ENCODE results near the gene SS18L1.

Gene SS18L1

GRCh38 chr20:62121776-62122653, 21.6 kb upstream of the SS18L1 start, which contains the start of gene LSM14B:
Gene LSM14B, plus strand, starts transcription at chr20:62122475. Its CDS starts 192 bp downstream, at chr20:62122667.
- peak within 1 kb of the TSS; percentile 97 for H3K9ac ChIP-seq (ENCODE audit: low read length)
- peak within 1 kb of the TSS; percentile 98 for H3K56ac ChIP-seq (ENCODE audit: low read length)
- H4K5ac ChIP-seq (ENCODE audit: low read length), result no peak within 1 kb of the TSS
- H3K27ac ChIP-seq (ENCODE audit: low read depth, low read length), result peak within 1 kb of the TSS; percentile 68
- no CpG with 5 or more reads among the region's 124 CpGs for WGBS (ENCODE audit: extremely low coverage, insufficient coverage, low lambda C conversion rate)
- peak; percentile 97 for DNase-seq
- no peak within 1 kb of the TSS for H2BK15ac ChIP-seq (replicated peaks; ENCODE audit: low read depth)
- H3K27me3 ChIP-seq (ENCODE audit: insufficient read depth, low read length, poor library complexity), result no peaks in the 10 kb centered on the region
- H3K4me1 ChIP-seq (ENCODE audit: control insufficient read depth, low read depth, low read length), result peaks cover 3% of the 10 kb centered on the region
- peak within 1 kb of the TSS; percentile 90 for H3K4ac ChIP-seq (ENCODE audit: low read depth, low read length)
- H3K4me2 ChIP-seq (ENCODE audit: low read length), result peak within 1 kb of the TSS; percentile 91
- H3K4me3 ChIP-seq (ENCODE audit: low read length), result peak within 1 kb of the TSS; percentile 89
- H3K79me2 ChIP-seq (ENCODE audit: control insufficient read depth, insufficient read depth, low read length), result peaks cover 22% of the 10 kb centered on the region
- H2BK5ac ChIP-seq (ENCODE audit: low read length), result no peak within 1 kb of the TSS
- H3K23ac ChIP-seq (ENCODE audit: low read length), result no peak within 1 kb of the TSS
- no peak within 1 kb of the TSS for H2BK120ac ChIP-seq (ENCODE audit: low read depth, low read length)
- peaks cover 23% of the 10 kb centered on the region for H3K79me1 ChIP-seq (ENCODE audit: low read length)
- H2AK5ac ChIP-seq (ENCODE audit: low read length), result no peak within 1 kb of the TSS
- peaks cover 9% of the 10 kb centered on the region for H3K36me3 ChIP-seq (ENCODE audit: control insufficient read depth, insufficient read depth, low read length)
- no peak within 1 kb of the TSS for H4K8ac ChIP-seq (ENCODE audit: low read depth, low read length)
- peak within 1 kb of the TSS; percentile 95 for H3K18ac ChIP-seq (ENCODE audit: low read length)

- Histone ChIP-seq H3K4me3 (ENCODE audit: low read length) (peak overlapping the region; percentile 89), H3K79me2 (ENCODE audit: control insufficient read depth, insufficient read depth, low read length) (peaks cover 22% of the 10 kb centered on the region)
- WGBS (ENCODE audit: extremely low coverage, insufficient coverage, low lambda C conversion rate), result no CpG with 5 or more reads among the region's 77 CpGs
These were observed 20.7 kb upstream of the SS18L1 start for GRCh38 chr20:62122654-62123449.

GRCh38 chr20:62123450-62124118, 20.0 kb upstream of the SS18L1 start:
- H4K5ac ChIP-seq (ENCODE audit: low read length), result no peak overlapping the region
- peaks cover 27% of the 10 kb centered on the region for H3K79me1 ChIP-seq (ENCODE audit: low read length)
- H2AK5ac ChIP-seq (ENCODE audit: low read length), result no peak overlapping the region
- H3K4me2 ChIP-seq (ENCODE audit: low read length), result peak overlapping the region; percentile 91
- peaks cover 22% of the 10 kb centered on the region for H3K79me2 ChIP-seq (ENCODE audit: control insufficient read depth, insufficient read depth, low read length)
- H3K4me3 ChIP-seq (ENCODE audit: low read length), result peak overlapping the region; percentile 89
- no peak overlapping the region for H2BK15ac ChIP-seq (replicated peaks; ENCODE audit: low read depth)
- H2BK120ac ChIP-seq (ENCODE audit: low read depth, low read length), result no peak overlapping the region
- peaks cover 3% of the 10 kb centered on the region for H3K4me1 ChIP-seq (ENCODE audit: control insufficient read depth, low read depth, low read length)
- no peak overlapping the region for H2BK5ac ChIP-seq (ENCODE audit: low read length)
- H3K9ac ChIP-seq (ENCODE audit: low read length), result peak overlapping the region; percentile 97
- peak overlapping the region; percentile 98 for H3K56ac ChIP-seq (ENCODE audit: low read length)
- no CpG with 5 or more reads among the region's 19 CpGs for WGBS (ENCODE audit: extremely low coverage, insufficient coverage, low lambda C conversion rate)
- H3K27ac ChIP-seq (ENCODE audit: low read depth, low read length), result no peak overlapping the region
- DNase-seq, result peak; percentile 56
- no peak overlapping the region for H3K18ac ChIP-seq (ENCODE audit: low read length)
- H4K8ac ChIP-seq (ENCODE audit: low read depth, low read length), result no peak overlapping the region
- peaks cover 20% of the 10 kb centered on the region for H3K36me3 ChIP-seq (ENCODE audit: control insufficient read depth, insufficient read depth, low read length)
- no peak overlapping the region for H3K4ac ChIP-seq (ENCODE audit: low read depth, low read length)
- no peaks in the 10 kb centered on the region for H3K27me3 ChIP-seq (ENCODE audit: insufficient read depth, low read length, poor library complexity)
- no peak overlapping the region for H3K23ac ChIP-seq (ENCODE audit: low read length)

More at GRCh38 chr20:62122654-62123449, 20.7 kb upstream of the SS18L1 start:
- peak overlapping the region; percentile 90 for H3K4ac ChIP-seq (ENCODE audit: low read depth, low read length)
- peak overlapping the region; percentile 68 for H3K27ac ChIP-seq (ENCODE audit: low read depth, low read length)
- H3K18ac ChIP-seq (ENCODE audit: low read length), result peak overlapping the region; percentile 95
- DNase-seq, result no peak
- no peak overlapping the region for H4K8ac ChIP-seq (ENCODE audit: low read depth, low read length)
- no peak overlapping the region for H4K5ac ChIP-seq (ENCODE audit: low read length)
- H3K9ac ChIP-seq (ENCODE audit: low read length), result peak overlapping the region; percentile 97
- no peak overlapping the region for H2AK5ac ChIP-seq (ENCODE audit: low read length)
- peaks cover 3% of the 10 kb centered on the region for H3K4me1 ChIP-seq (ENCODE audit: control insufficient read depth, low read depth, low read length)
- H3K4me2 ChIP-seq (ENCODE audit: low read length), result peak overlapping the region; percentile 91
- no peak overlapping the region for H2BK15ac ChIP-seq (replicated peaks; ENCODE audit: low read depth)
- H2BK120ac ChIP-seq (ENCODE audit: low read depth, low read length), result no peak overlapping the region
- peak overlapping the region; percentile 98 for H3K56ac ChIP-seq (ENCODE audit: low read length)
- H2BK5ac ChIP-seq (ENCODE audit: low read length), result no peak overlapping the region
- no peak overlapping the region for H3K23ac ChIP-seq (ENCODE audit: low read length)
- H3K36me3 ChIP-seq (ENCODE audit: control insufficient read depth, insufficient read depth, low read length), result peaks cover 17% of the 10 kb centered on the region
- peaks cover 27% of the 10 kb centered on the region for H3K79me1 ChIP-seq (ENCODE audit: low read length)
- no peaks in the 10 kb centered on the region for H3K27me3 ChIP-seq (ENCODE audit: insufficient read depth, low read length, poor library complexity)

- H3K56ac ChIP-seq (ENCODE audit: low read length), result no peak overlapping the region
- no peak for DNase-seq
- WGBS (ENCODE audit: extremely low coverage, insufficient coverage, low lambda C conversion rate), result no CpG with 5 or more reads among the region's 20 CpGs
- H3K27me3 ChIP-seq (ENCODE audit: insufficient read depth, low read length, poor library complexity), result no peaks in the 10 kb centered on the region
- H3K79me1 ChIP-seq (ENCODE audit: low read length), result peaks cover 27% of the 10 kb centered on the region
- H2BK120ac ChIP-seq (ENCODE audit: low read depth, low read length), result no peak overlapping the region
- no peak overlapping the region for H3K18ac ChIP-seq (ENCODE audit: low read length)
- no peak overlapping the region for H3K4me2 ChIP-seq (ENCODE audit: low read length)
- H3K9ac ChIP-seq (ENCODE audit: low read length), result no peak overlapping the region
- H3K23ac ChIP-seq (ENCODE audit: low read length), result no peak overlapping the region
- no peak overlapping the region for H2BK15ac ChIP-seq (replicated peaks; ENCODE audit: low read depth)
- peaks cover 29% of the 10 kb centered on the region for H3K36me3 ChIP-seq (ENCODE audit: control insufficient read depth, insufficient read depth, low read length)
- no peak overlapping the region for H4K8ac ChIP-seq (ENCODE audit: low read depth, low read length)
- no peak overlapping the region for H3K27ac ChIP-seq (ENCODE audit: low read depth, low read length)
- H2AK5ac ChIP-seq (ENCODE audit: low read length), result no peak overlapping the region
- H3K4me1 ChIP-seq (ENCODE audit: control insufficient read depth, low read depth, low read length), result peaks cover 3% of the 10 kb centered on the region
- no peak overlapping the region for H2BK5ac ChIP-seq (ENCODE audit: low read length)
- peaks cover 22% of the 10 kb centered on the region for H3K79me2 ChIP-seq (ENCODE audit: control insufficient read depth, insufficient read depth, low read length)
- H3K4me3 ChIP-seq (ENCODE audit: low read length), result no peak overlapping the region
- H4K5ac ChIP-seq (ENCODE audit: low read length), result no peak overlapping the region
- no peak overlapping the region for H3K4ac ChIP-seq (ENCODE audit: low read depth, low read length)
These were observed 17.4 kb upstream of the SS18L1 start for GRCh38 chr20:62126141-62126540.

- no peak overlapping the region for H2BK15ac ChIP-seq (replicated peaks; ENCODE audit: low read depth)
- H3K56ac ChIP-seq (ENCODE audit: low read length), result no peak overlapping the region
- H3K27me3 ChIP-seq (ENCODE audit: insufficient read depth, low read length, poor library complexity), result no peaks in the 10 kb centered on the region
- WGBS (ENCODE audit: extremely low coverage, insufficient coverage, low lambda C conversion rate), result no CpG with 5 or more reads among the region's 6 CpGs
- no peak overlapping the region for H3K4me2 ChIP-seq (ENCODE audit: low read length)
- H3K4me1 ChIP-seq (ENCODE audit: control insufficient read depth, low read depth, low read length), result peaks cover 3% of the 10 kb centered on the region
- H4K8ac ChIP-seq (ENCODE audit: low read depth, low read length), result no peak overlapping the region
- H3K4ac ChIP-seq (ENCODE audit: low read depth, low read length), result no peak overlapping the region
- no peak overlapping the region for H2BK5ac ChIP-seq (ENCODE audit: low read length)
- H4K5ac ChIP-seq (ENCODE audit: low read length), result no peak overlapping the region
- no peak overlapping the region for H2BK120ac ChIP-seq (ENCODE audit: low read depth, low read length)
- no peak overlapping the region for H2AK5ac ChIP-seq (ENCODE audit: low read length)
- H3K23ac ChIP-seq (ENCODE audit: low read length), result no peak overlapping the region
- no peak overlapping the region for H3K9ac ChIP-seq (ENCODE audit: low read length)
- no peak overlapping the region for H3K4me3 ChIP-seq (ENCODE audit: low read length)
- H3K79me1 ChIP-seq (ENCODE audit: low read length), result peaks cover 27% of the 10 kb centered on the region
- no peak for DNase-seq
- H3K36me3 ChIP-seq (ENCODE audit: control insufficient read depth, insufficient read depth, low read length), result peaks cover 33% of the 10 kb centered on the region
- H3K18ac ChIP-seq (ENCODE audit: low read length), result no peak overlapping the region
- peaks cover 22% of the 10 kb centered on the region for H3K79me2 ChIP-seq (ENCODE audit: control insufficient read depth, insufficient read depth, low read length)
- no peak overlapping the region for H3K27ac ChIP-seq (ENCODE audit: low read depth, low read length)
These were observed 15.8 kb upstream of the SS18L1 start for GRCh38 chr20:62127799-62128198.

Data from mesendoderm (in vitro differentiated cells).